ENCODE measurements around the gene C18orf32. TPM values are rescaled to one million over a fixed set of nuclear protein-coding genes. Genes with fewer than 3 reads are reported as not detected.

C18orf32 gene
- polyA plus RNA-seq, 2 of the 4 experiments (the other 2 are of a cell fraction) = 12.7 to 59.1 TPM

GRCh38 chr18:49529596-49529995, 42.6 kb upstream of the C18orf32 start (continued):
- TF ChIP-seq CTCF (IDR thresholded peaks at IDR 0.05) = no peak
- TF ChIP-seq, protein P1, sequence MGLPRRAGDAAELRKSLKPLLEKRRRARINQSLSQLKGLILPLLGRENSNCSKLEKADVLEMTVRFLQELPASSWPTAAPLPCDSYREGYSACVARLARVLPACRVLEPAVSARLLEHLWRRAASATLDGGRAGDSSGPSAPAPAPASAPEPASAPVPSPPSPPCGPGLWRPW (IDR thresholded peaks at IDR 0.05) = no peak

GRCh38 chr18:49527631-49528327, 40.7 kb upstream of the C18orf32 start:
- H3K4me2 ChIP-seq = no peak overlapping the region
- ChIA-PET CTCF (interaction anchor here (1.0 kb wide), 1 partner anchor 10 kb away, joined by 3 read pairs; no protein-coding TSS in a partner anchor), POLR2A (no interaction called here)
- WGBS (ENCODE audit: missing lambda C conversion rate) = 78% methylated on average over 8 of the region's 8 CpGs
- no peaks in the 10 kb centered on the region for H3K9me3 ChIP-seq
- TF ChIP-seq HOXB13 (CRISPR knock-in tag; IDR thresholded peaks at IDR 0.05; ENCODE audit: low read depth) (no peak), JUNB (IDR thresholded peaks at IDR 0.05) (no peak), CHD2 (IDR thresholded peaks at IDR 0.05; ENCODE audit: low read length, partially characterized antibody) (no peak), EHMT2 (IDR thresholded peaks at IDR 0.05; ENCODE audit: low read depth) (no peak), MAFK (IDR thresholded peaks at IDR 0.05; ENCODE audit: partially characterized antibody) (no peak), HEYL (CRISPR knock-in tag; IDR thresholded peaks at IDR 0.05) (no peak), ESRRA (IDR thresholded peaks at IDR 0.05; ENCODE audit: borderline replicate concordance, low read length) (no peak), ZNF302 (CRISPR knock-in tag; IDR thresholded peaks at IDR 0.05) (no peak)
- peaks cover 6% of the 10 kb centered on the region; the same call in 1 of the 3 replicates for H3K4me1 ChIP-seq
- H3K27ac ChIP-seq = peak overlapping the region in 1 of 2 experiments; percentile 48; a peak in 1 of 6 replicates
- FAIRE-seq = no peak
- no peak overlapping the region for H3K4me3 ChIP-seq
- no peak for ATAC-seq
- no peak for DNase-seq (ENCODE audit: low read depth in 1 of 2, low spot score in 1 of 2)

- Histone ChIP-seq H3K4me1 (peaks cover 6% of the 10 kb centered on the region; the same call in 1 of the 3 replicates), H3K4me3 (no peak overlapping the region), H3K27ac (no peak overlapping the region), H3K4me2 (no peak overlapping the region), H3K9me3 (no peaks in the 10 kb centered on the region)
- ATAC-seq (no peak), FAIRE-seq (no peak), DNase-seq (ENCODE audit: low read depth in 1 of 2, low spot score in 1 of 2) (no peak)
- TF ChIP-seq RAD21 (conservative IDR thresholded peaks at IDR 0.05 in 1 of 2, IDR thresholded peaks at IDR 0.05 in 1 of 2) (no peak), MAFK (IDR thresholded peaks at IDR 0.05; ENCODE audit: partially characterized antibody) (no peak), USF2 (IDR thresholded peaks at IDR 0.05) (no peak)
- ChIA-PET POLR2A (no interaction called here), CTCF (interaction anchor here (1.3 to 1.6 kb wide), 3 partner anchors 11 to 332 kb away, joined by 3 to 7 read pairs (median 3); no protein-coding TSS in a partner anchor)
- WGBS (ENCODE audit: missing lambda C conversion rate) = 87% methylated on average over 2 of the region's 2 CpGs
Measured at GRCh38 chr18:49525981-49526380, 38.9 kb upstream of the C18orf32 start.

DNA sequence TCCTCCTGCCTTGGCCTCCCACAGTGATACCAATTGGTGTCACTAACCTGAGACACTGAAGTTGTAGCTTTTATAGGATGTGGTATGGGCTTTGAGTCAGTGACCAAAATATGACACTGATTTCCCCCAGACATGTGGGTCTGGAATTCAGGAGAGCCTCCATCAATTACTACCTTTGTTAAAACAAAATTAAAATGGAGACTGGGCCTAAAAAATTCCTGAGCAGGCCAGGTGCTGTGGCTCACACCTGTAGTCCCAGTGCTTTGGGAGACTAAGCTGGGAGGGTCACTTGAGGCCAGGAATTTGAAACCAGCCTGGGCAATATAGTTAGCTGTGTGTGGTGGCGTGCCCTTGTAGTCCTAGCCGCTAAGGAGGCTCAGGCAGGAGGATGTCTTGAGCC, 37.9 kb upstream of the C18orf32 start:
- DNase-seq (ENCODE audit: low read depth in 1 of 2, low spot score in 1 of 2) = no peak
- ChIA-PET CTCF (interaction anchor here (1.3 to 2.7 kb wide), 4 partner anchors 13 to 333 kb away, joined by 3 to 14 read pairs (median 6); no protein-coding TSS in a partner anchor), POLR2A (no interaction called here)
- no peak overlapping the region for H3K4me2 ChIP-seq
- FAIRE-seq = no peak
- no peak for TF ChIP-seq CHD2 (IDR thresholded peaks at IDR 0.05; ENCODE audit: low read length, partially characterized antibody)
- TF ChIP-seq RCOR1 (IDR thresholded peaks at IDR 0.05; ENCODE audit: low read depth, low read length) = no peak
- TF ChIP-seq POLR2AphosphoS2 (conservative IDR thresholded peaks at IDR 0.05; ENCODE audit: low read length) = no peak
- TF ChIP-seq BHLHE40 (IDR thresholded peaks at IDR 0.05; ENCODE audit: low read depth, low read length) = no peak
- TF ChIP-seq HMGXB4 (CRISPR knock-in tag; IDR thresholded peaks at IDR 0.05; ENCODE audit: borderline replicate concordance) = no peak
- no peak for TF ChIP-seq RARB (CRISPR knock-in tag; IDR thresholded peaks at IDR 0.05)
- TF ChIP-seq EHF (CRISPR knock-in tag; IDR thresholded peaks at IDR 0.05) = no peak
- TF ChIP-seq HOXB13 (CRISPR knock-in tag; IDR thresholded peaks at IDR 0.05; ENCODE audit: low read depth) = no peak
- TF ChIP-seq, protein P2, sequence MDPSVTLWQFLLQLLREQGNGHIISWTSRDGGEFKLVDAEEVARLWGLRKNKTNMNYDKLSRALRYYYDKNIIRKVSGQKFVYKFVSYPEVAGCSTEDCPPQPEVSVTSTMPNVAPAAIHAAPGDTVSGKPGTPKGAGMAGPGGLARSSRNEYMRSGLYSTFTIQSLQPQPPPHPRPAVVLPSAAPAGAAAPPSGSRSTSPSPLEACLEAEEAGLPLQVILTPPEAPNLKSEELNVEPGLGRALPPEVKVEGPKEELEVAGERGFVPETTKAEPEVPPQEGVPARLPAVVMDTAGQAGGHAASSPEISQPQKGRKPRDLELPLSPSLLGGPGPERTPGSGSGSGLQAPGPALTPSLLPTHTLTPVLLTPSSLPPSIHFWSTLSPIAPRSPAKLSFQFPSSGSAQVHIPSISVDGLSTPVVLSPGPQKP (IDR thresholded peaks at IDR 0.05; ENCODE audit: low read depth, low read length) = no peak
- TF ChIP-seq MAFK (IDR thresholded peaks at IDR 0.05; ENCODE audit: partially characterized antibody) = no peak
- no peak for TF ChIP-seq ESRRA (IDR thresholded peaks at IDR 0.05; ENCODE audit: borderline replicate concordance, low read length)
- TF ChIP-seq MYC (IDR thresholded peaks at IDR 0.05; ENCODE audit: borderline replicate concordance, low read length) = no peak
- no peak for TF ChIP-seq NR3C1 (IDR thresholded peaks at IDR 0.05)
- no peak for TF ChIP-seq FOSB (CRISPR knock-in tag; IDR thresholded peaks at IDR 0.05)
- no peak for ATAC-seq
- peaks cover 6% of the 10 kb centered on the region; the same call in 1 of the 3 replicates for H3K4me1 ChIP-seq
- no peaks in the 10 kb centered on the region for H3K9me3 ChIP-seq
- 95% methylated on average over 2 of the region's 2 CpGs for WGBS (ENCODE audit: missing lambda C conversion rate)
- no peak overlapping the region for H3K27ac ChIP-seq
- no peak overlapping the region for H3K4me3 ChIP-seq

Measured in A549 (cell line).